Fibroblast of skin of right quadriceps (primary cell): Measurements from ENCODE around the gene CDC42BPB.

Experiments
- DNase-seq: peaks from one replicate; pipeline ENCODE4 v3.0.0-alpha.2; 2013

Gene CDC42BPB

GRCh38 chr14:102889615-102890014, 167.7 kb downstream of the CDC42BPB start:
- DNase-seq: no peak

GRCh38 chr14:102888748-102889147, 168.6 kb downstream of the CDC42BPB start:
- no peak for DNase-seq

GRCh38 chr14:102885737-102886447, 171.5 kb downstream of the CDC42BPB start:
- no peak for DNase-seq

GRCh38 chr14:102883554-102883953, 173.8 kb downstream of the CDC42BPB start:
- DNase-seq: no peak

- DNase-seq: no peak
Measured at GRCh38 chr14:102883089-102883541, 174.2 kb downstream of the CDC42BPB start.
